H1 (cell line): ENCODE data around the gene TIE1. TPM values are rescaled to one million over a fixed set of nuclear protein-coding genes. Genes with fewer than 3 reads are reported as not detected.

Experiments used
- HDAC6 ChIP-seq: IDR thresholded peaks from one replicate; pipeline ENCODE4 v1.7.1; 2012; ENCODE audit warnings: low read depth, mild to moderate bottlenecking, inconsistent platforms, low read length, moderate library complexity
- KDM5A ChIP-seq: fragments of 200-600 bp; IDR thresholded peaks from 2 replicates; pipeline ENCODE4 v1.7.1; 2012; ENCODE audit warnings: mild to moderate bottlenecking, low read length, inconsistent platforms, mixed read lengths
- RNF2 ChIP-seq: fragments of 200-900, 300-1000 bp; sonication (generic); IDR thresholded peaks from 2 replicates; pipeline ENCODE4 v1.7.1; 2016; ENCODE audit warnings: borderline replicate concordance, low read depth, mild to moderate bottlenecking, antibody characterized with exemption, low read length; ENCODE audit not compliant: poor library complexity, severe bottlenecking; ENCODE audit errors: missing control alignments
- SAP30 ChIP-seq: fragments of 300-600 bp; sonication (generic); IDR thresholded peaks from 2 replicates; pipeline ENCODE4 v1.7.1; 2012; ENCODE audit warnings: low read length, moderate library complexity, mild to moderate bottlenecking, inconsistent platforms; ENCODE audit not compliant: insufficient read depth, insufficient replicate concordance
- TCF12 ChIP-seq: IDR thresholded peaks from 2 replicates; pipeline ENCODE4 v1.6.1; 2011; ENCODE audit warnings: low read depth, mild to moderate bottlenecking, low read length
- polyA plus RNA-seq, 7 experiments: library from polyadenylated mRNA; depleted of rRNA in 3 of 7; stranded (reverse) in 5 of 7; unstranded in 2 of 7; fragments of >200 nt in 5 of 7; fragments of 200-250 nt in 2 of 7; gene quantifications; 1 replicate in 5 of 7; 2 replicates in 1 of 7; 4 replicates in 1 of 7; pipeline versions ENCODE4 v1.2.1 to v1.2.3, GENCODE V29; 2011 to 2013; ENCODE audit warnings: missing spikeins in 2 of 7, mixed read lengths in 2 of 7
- total RNA-seq: library from RNA; stranded (reverse); fragmentation: NEBNext Ultra II Directional; extraction: Animal tissue kit (Norgen Biotek cat#: 25700); gene quantifications from 2 replicates; pipeline ENCODE4 v1.2.1, GENCODE V29; 2021

The TIE1 gene
- total and polyA plus RNA-seq, 2 of the 8 experiments (the other 6 are each of a cell fraction or from before 2014, with no cell fraction given) = 0.74 to 2.2 TPM

DNA sequence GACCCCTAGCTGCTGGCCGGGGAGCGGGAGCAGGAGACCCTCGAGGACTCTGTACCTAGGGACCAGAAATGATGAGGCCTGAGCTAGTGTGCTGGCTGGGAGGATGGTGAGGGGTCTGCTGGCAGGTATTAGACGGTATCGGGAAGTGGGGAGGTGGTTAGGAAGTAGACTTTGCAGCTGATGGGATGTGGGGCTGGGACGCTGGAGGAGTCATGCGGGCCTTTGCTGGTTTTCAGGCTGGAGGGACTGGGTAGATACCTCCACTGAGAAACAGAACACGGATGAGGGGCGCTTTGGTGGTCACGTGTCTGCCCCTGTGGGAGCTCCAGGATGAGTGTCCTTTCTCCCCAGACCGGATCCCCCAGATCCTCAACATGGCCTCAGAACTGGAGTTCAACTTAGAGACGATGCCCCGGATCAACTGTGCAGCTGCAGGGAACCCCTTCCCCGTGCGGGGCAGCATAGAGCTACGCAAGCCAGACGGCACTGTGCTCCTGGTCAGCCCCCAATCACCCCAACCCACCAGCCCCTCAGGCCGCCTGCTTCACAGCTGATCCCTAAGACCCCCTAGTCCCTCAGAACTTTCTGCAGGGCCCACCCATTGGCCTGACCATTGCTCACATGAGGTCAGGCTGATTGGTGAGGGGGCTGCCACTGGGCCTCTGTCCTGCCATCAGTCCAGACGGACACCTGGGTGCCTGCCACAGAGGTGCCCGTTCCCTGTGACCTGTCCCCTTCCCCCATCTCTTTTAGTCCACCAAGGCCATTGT lies 8.0 kb downstream of the TIE1 start (continued):
- TF ChIP-seq SAP30 (no peak), HDAC6 (no peak), RNF2 (no peak), KDM5A (no peak), TCF12 (no peak)
- TF ChIP-seq, all 59 proteins: peak for 0
